Stimulated activated CD4-positive, alpha-beta T cell treated with anti-CD3 and anti-CD28 coated beads, TNF-alpha, amount 100 ng/mL, for 24 hours (primary cell): ENCODE measurements around the gene SLC25A13.
A peak's percentile ranks its signal among the peaks of the same experiment; 100 is the strongest.

Source experiments
- DNase-seq, 3 experiments: peaks; one replicate each; pipeline ENCODE4 v3.0.0-alpha.2; 2020; ENCODE audit warnings: low read depth in 3 of 3

SLC25A13 gene

GRCh38 chr7:96243241-96243640 is 78.7 kb downstream of the SLC25A13 start:
- no peak for DNase-seq

GRCh38 chr7:96241855-96242254 is 80.0 kb downstream of the SLC25A13 start:
- DNase-seq, result no peak

- DNase-seq, result no peak
Measured at GRCh38 chr7:96238976-96239766, 82.7 kb downstream of the SLC25A13 start.

- DNase-seq, result no peak
Measured at GRCh38 chr7:96238474-96238873, 83.4 kb downstream of the SLC25A13 start.

- no peak for DNase-seq
Measured at GRCh38 chr7:96237040-96237439, 84.9 kb downstream of the SLC25A13 start.

GRCh38 chr7:96236198-96237039 is 85.5 kb downstream of the SLC25A13 start:
- DNase-seq, result peak in 1 of 3 experiments; percentile 2

GRCh38 chr7:96235281-96235680 is 86.6 kb downstream of the SLC25A13 start:
- no peak for DNase-seq

- DNase-seq, result no peak
Measured at GRCh38 chr7:96233528-96234154, 88.3 kb downstream of the SLC25A13 start.

- DNase-seq, result no peak
Measured at GRCh38 chr7:96233084-96233483, 88.8 kb downstream of the SLC25A13 start.

- DNase-seq, result no peak
Measured at GRCh38 chr7:96228760-96229159, 93.1 kb downstream of the SLC25A13 start.

- DNase-seq, result no peak
Measured at GRCh38 chr7:96225251-96225650, 96.6 kb downstream of the SLC25A13 start.

- DNase-seq, result no peak
Measured at GRCh38 chr7:96224685-96225084, 97.2 kb downstream of the SLC25A13 start.

GRCh38 chr7:96224073-96224472 is 97.8 kb downstream of the SLC25A13 start:
- DNase-seq, result no peak

- no peak for DNase-seq
Measured at GRCh38 chr7:96221888-96222287, 100.0 kb downstream of the SLC25A13 start.

- no peak for DNase-seq
Measured at GRCh38 chr7:96219378-96220130, 102.3 kb downstream of the SLC25A13 start.

- no peak for DNase-seq
Measured at GRCh38 chr7:96218664-96219243, 103.1 kb downstream of the SLC25A13 start.

GRCh38 chr7:96217147-96217546 is 104.8 kb downstream of the SLC25A13 start:
- no peak for DNase-seq

- no peak for DNase-seq
Measured at GRCh38 chr7:96216373-96216772, 105.5 kb downstream of the SLC25A13 start.

GRCh38 chr7:96212474-96212873 is 109.4 kb downstream of the SLC25A13 start:
- DNase-seq, result no peak

- DNase-seq, result no peak
Measured at GRCh38 chr7:96211954-96212353, 109.9 kb downstream of the SLC25A13 start.

- DNase-seq, result no peak
Measured at GRCh38 chr7:96205665-96206064, 116.2 kb downstream of the SLC25A13 start.
